ENCODE data around the gene LRRC73.
"Not testable (repeated sequence)": the region's sequence is repeated elsewhere in the genome, so short reads cannot be mapped to it uniquely, and the experiment has no call there.

LRRC73 gene

GRCh38 chr6:43511824-43512415 is 1.8 kb upstream of the LRRC73 start:
- no peak for DNase-seq (ENCODE audit: low read depth in 2 of 3, low spot score in 1 of 3)

- no peak for DNase-seq (ENCODE audit: low read depth in 2 of 3, low spot score in 1 of 3)
These were observed 649 bp upstream of the LRRC73 start for GRCh38 chr6:43510827-43511163.

GRCh38 chr6:43509142-43509983 is 783 bp downstream of the LRRC73 start:
- no peak for DNase-seq (ENCODE audit: low read depth in 2 of 3, low spot score in 1 of 3)

- no peak for DNase-seq (ENCODE audit: low read depth in 2 of 3, low spot score in 1 of 3)
These were observed 1.5 kb downstream of the LRRC73 start for GRCh38 chr6:43508481-43509141.

- DNase-seq (ENCODE audit: low read depth in 2 of 3, low spot score in 1 of 3) = peak; percentile 65 to 86 (median 68)
These were observed 3.3 kb downstream of the LRRC73 start for GRCh38 chr6:43506667-43507471.

DNA sequence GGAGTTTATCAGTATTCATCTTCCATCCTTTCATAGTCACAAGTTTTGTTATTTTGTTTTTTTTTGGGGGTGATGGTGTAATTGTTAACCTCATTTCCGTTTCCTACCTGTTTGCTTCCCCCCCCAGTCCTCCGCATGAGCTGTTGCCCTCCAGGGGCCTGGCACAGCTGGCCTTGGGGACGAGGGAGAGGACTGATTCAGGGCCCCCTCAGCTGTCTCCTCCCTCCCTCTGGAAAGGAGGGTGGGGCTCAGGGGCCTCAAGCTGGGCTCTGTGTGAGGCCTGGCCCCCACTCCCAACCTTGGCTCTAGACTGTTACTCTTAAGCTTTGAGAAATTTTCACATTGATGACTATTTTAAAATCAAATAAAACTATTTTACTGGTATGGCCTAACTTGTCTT is 4.0 kb downstream of the LRRC73 start:
- no peak for DNase-seq (ENCODE audit: low read depth in 2 of 3, low spot score in 1 of 3)

DNA sequence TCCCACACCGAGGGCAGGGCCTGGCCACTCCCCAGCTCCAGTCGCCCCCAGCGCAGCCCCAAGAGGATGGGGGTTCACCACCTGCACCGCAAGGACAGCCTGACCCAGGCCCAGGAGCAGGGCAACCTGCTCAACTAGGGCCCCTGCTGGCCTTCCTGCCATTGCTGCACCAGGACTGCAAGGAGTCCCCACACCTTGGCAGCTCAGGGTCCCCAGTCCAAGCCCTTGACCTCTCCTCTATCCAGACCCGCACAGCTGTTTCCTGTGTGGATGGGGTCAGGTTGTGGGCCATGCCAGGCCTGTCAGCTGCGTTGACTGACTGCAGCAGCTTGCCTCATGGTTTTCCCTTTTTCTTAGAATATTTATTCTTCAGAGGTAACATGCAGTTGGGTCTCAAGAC is 4.4 kb downstream of the LRRC73 start:
- no peak for DNase-seq (ENCODE audit: low read depth in 2 of 3, low spot score in 1 of 3)

- no peak for DNase-seq (ENCODE audit: low read depth in 2 of 3, low spot score in 1 of 3)
These were observed 5.2 kb downstream of the LRRC73 start for GRCh38 chr6:43504756-43505593.

DNA sequence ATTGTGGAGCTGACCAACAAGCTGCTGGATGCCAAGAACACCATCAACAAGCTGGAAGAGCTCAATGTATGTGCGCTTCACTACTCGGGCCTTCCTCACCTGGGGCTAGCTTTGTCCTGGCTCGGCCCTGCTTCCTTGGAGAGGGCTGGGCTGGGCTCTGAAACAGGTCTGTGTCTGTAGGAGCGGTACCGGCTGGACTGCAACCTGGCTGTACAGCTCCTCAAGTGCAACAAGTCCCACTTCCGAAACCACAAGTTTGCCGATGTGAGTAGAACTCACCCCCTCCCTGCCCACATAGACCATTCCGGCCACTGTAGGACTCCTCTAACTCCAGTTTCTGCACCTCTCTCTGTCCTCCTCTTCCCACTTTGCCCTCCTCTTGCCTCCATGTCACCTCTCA is 6.7 kb downstream of the LRRC73 start:
- no peak for DNase-seq (ENCODE audit: low read depth in 2 of 3, low spot score in 1 of 3)

GRCh38 chr6:43502666-43503065 is 7.5 kb downstream of the LRRC73 start:
- no peak for DNase-seq (ENCODE audit: low read depth in 2 of 3, low spot score in 1 of 3)

GRCh38 chr6:43500921-43501320 is 9.2 kb downstream of the LRRC73 start:
- no peak for DNase-seq (ENCODE audit: low read depth in 2 of 3, low spot score in 1 of 3)

DNA sequence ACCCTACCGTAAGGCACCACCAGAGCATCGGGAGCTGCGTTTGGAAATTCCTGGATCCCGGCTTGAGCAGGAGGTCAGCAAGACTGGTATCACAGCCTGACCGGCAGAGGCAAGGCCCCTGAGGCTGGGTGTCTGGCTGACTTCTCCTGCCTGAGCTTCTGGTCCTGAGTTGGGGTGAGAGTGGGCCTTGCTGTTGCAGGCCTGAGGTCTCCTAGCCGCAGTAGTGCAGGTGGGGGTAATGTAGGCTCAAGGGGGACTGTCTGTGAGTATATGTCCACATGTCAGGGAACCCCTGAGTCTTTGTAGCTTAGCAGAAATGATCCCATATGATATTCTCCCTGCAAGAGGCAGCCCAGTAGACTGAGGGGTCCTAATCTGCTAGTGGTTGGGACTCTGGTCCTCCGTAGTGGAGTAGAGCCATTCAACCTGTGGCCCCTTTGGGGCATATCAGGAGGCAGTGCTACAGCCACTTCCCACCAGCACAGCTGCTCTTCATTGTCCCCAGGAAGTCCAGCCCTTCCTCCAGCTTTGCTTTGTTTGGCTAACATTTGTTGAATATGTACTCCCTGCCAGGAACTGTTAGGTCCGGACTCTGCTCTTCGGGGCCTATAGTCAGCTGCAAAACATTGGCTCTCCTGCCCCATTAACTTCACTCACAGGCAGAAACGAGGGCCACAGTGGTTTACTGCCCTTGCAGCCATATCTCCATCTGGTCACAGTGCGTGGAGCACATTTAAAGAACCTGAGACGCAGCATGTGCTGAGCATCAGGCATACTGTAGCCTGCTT is 10.9 kb downstream of the LRRC73 start:
- DNase-seq (ENCODE audit: low read depth in 2 of 3, low spot score in 1 of 3) = no peak

- DNase-seq (ENCODE audit: low read depth in 2 of 3, low spot score in 1 of 3) = not testable (repeated sequence)
These were observed 11.9 kb downstream of the LRRC73 start for GRCh38 chr6:43498291-43498690.

DNA sequence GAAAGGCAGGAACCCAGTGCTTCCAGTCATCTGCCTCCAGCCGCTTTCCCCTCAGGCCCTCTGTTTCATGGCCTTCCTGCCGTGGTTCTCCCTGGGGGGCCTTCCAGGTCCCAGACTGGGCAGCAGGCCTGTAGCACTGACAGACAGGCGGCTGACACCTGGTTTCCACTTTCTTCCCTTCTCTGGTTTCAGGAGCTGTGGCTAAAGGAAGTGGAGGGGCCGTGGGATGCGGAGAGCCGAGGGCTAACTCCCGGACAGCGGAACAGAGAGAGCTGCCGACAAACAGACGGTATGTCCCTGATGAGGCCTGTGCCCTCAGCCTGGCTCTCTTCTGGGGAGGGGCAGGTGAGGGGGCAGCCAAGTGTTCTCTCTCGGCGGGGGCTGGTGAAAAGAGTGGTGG is 12.5 kb downstream of the LRRC73 start:
- DNase-seq (ENCODE audit: low read depth in 2 of 3, low spot score in 1 of 3) = no peak

DNA sequence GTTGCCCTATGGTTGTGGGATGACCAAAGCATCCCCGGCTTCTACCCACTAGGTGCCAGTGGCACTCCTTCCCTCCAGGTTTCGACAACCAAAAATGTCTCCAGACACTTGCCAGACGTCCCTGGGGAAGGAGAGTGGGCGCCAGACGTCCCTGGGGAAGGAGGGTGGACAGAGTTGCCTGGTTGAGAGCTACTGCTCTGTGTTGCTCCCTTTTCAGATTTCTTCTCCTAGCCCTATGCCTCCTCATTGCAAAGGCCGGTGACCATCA is 13.1 kb downstream of the LRRC73 start:
- no peak for DNase-seq (ENCODE audit: low read depth in 2 of 3, low spot score in 1 of 3)

GRCh38 chr6:43496370-43497128 is 13.6 kb downstream of the LRRC73 start:
- DNase-seq (ENCODE audit: low read depth in 2 of 3, low spot score in 1 of 3) = no peak

DNA sequence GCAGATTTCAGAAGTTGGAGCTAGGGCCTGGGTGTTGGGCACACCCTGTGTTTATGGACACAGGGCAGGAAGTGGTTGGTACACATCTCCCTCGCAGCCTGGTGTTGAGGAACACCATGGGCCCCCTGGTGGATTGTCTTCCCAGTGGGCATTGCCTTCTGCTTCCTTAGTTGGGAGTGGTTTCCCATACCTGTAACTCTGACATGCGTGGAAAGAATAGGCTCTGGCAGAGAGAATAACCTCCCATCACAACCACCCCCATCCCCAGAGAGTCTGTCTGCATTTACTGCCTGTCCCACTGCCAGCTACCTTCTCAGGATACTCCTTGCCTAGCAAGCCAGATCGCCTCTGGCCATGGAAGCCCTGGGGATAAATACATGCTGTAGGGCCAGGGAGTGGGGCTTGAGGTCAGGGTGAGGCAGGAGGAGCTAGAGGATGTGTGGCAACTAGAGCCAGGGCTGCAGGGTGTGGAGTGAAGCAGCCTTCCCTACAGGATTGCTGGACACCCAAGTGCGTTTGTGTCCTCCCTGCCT is 14.7 kb downstream of the LRRC73 start:
- no peak for DNase-seq (ENCODE audit: low read depth in 2 of 3, low spot score in 1 of 3)

GRCh38 chr6:43494766-43495165 is 15.4 kb downstream of the LRRC73 start:
- DNase-seq (ENCODE audit: low read depth in 2 of 3, low spot score in 1 of 3) = no peak

DNA sequence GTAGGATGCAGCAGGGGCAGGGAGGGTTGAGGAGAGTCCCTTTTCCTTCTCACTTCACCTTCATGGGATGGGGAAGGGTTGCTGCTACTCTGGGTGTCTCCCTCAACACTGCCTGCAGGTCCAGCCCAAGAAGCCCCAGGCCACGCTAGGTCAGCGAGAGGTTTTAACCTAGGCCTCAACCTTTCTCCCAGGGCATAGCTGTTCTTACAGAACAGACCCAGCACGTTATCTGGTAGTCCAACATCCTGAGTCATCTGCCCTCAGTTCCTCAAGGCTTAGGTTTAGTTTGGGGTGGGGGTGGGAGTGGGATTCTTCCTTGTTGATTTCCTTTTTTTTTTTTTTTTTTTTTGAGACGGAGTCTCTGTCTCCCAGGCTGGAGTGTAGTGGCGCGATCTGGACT is 15.8 kb downstream of the LRRC73 start:
- DNase-seq (ENCODE audit: low read depth in 2 of 3, low spot score in 1 of 3) = no peak
